SK-N-SH (cell line): Measurements from ENCODE around the gene MSS51. TPM values are rescaled to one million over a fixed set of nuclear protein-coding genes. Genes with fewer than 3 reads are reported as not detected.

Experiments
- CTCF ChIA-PET: fragments of 300-600, 350-600 bp; formaldehyde crosslinking; extraction: SDS; loops from one replicate; lab custom pipeline; 2021; lab: Yijun Ruan, JAX
- POLR2A ChIA-PET: fragments of 350-600 bp; sonication (Branson Sonifier 250); formaldehyde crosslinking; extraction: SDS; loops from one replicate; lab custom pipeline; 2020; ENCODE audit warnings: antibody characterized with exemption, inconsistent platforms; lab: Yijun Ruan, JAX
- DNase-seq: peaks from one replicate; pipeline ENCODE4 v3.0.0; 2012
- H2AFZ ChIP-seq: fragments of 200-600 bp; sonication (generic); 2 replicates; pipeline ENCODE4 v1.8.1; 2016; ENCODE audit warnings: antibody characterized with exemption, mild to moderate bottlenecking, low read depth
- H3F3A ChIP-seq: fragments of 200-600 bp; sonication (generic); replicated peaks from 2 replicates; pipeline ENCODE3; 2016; ENCODE audit warnings: antibody characterized with exemption, mild to moderate bottlenecking; ENCODE audit not compliant: insufficient read depth
- H3K27ac ChIP-seq, 2 experiments: fragments of 200-500 bp in 1 of 2; fragments of 200-600 bp in 1 of 2; sonication (Bioruptor generic) in 1 of 2; sonication (generic), shearing (Covaris generic) in 1 of 2; 2 replicates each; pipeline versions ENCODE4 v1.5.1 to v1.6.1; 2014 to 2016; ENCODE audit warnings: low read depth in 2 of 2, inconsistent platforms in 1 of 2, low read length in 1 of 2, mild to moderate bottlenecking in 1 of 2, mixed read lengths in 1 of 2
- H3K27me3 ChIP-seq: fragments of 200-600 bp; sonication (generic), shearing (Covaris generic); 2 replicates; pipeline ENCODE4 v1.6.1; 2016; ENCODE audit warnings: mixed run types; ENCODE audit not compliant: insufficient read depth
- H3K36me3 ChIP-seq, 2 experiments: fragments of 200-500 bp in 1 of 2; fragments of 200-600 bp in 1 of 2; sonication (Bioruptor generic) in 1 of 2; sonication (generic) in 1 of 2; replicated peaks in 1 of 2; 2 replicates each; pipeline versions ENCODE3 to v1.5.1; 2014 to 2016; ENCODE audit warnings: low read length in 1 of 2, mild to moderate bottlenecking in 1 of 2; ENCODE audit not compliant: insufficient read depth in 2 of 2, control insufficient read depth in 1 of 2
- H3K4me1 ChIP-seq, 2 experiments: fragments of 200-500 bp in 1 of 2; fragments of 200-600 bp in 1 of 2; sonication (Bioruptor generic) in 1 of 2; sonication (generic), shearing (Covaris generic) in 1 of 2; 2 replicates each; pipeline versions ENCODE4 v1.5.1 to v1.6.1; 2014 to 2016; ENCODE audit warnings: low read depth in 1 of 2, low read length in 1 of 2, mixed run types in 1 of 2; ENCODE audit not compliant: insufficient read depth in 2 of 2, control insufficient read depth in 1 of 2
- H3K4me2 ChIP-seq: fragments of 200-600 bp; sonication (generic), shearing (Covaris generic); 2 replicates; pipeline ENCODE4 v1.6.1; 2017; ENCODE audit warnings: mixed run types
- H3K4me3 ChIP-seq, 2 experiments: fragments of 200-500 bp in 1 of 2; fragments of 200-600 bp in 1 of 2; sonication (Bioruptor generic) in 1 of 2; sonication (generic), shearing (Covaris generic) in 1 of 2; 2 replicates each; pipeline versions ENCODE4 v1.5.1 to v1.8.1; 2014 to 2016; ENCODE audit warnings: low read depth in 2 of 2, inconsistent platforms in 1 of 2, low read length in 1 of 2, mild to moderate bottlenecking in 1 of 2, mixed read lengths in 1 of 2, moderate library complexity in 1 of 2
- H3K79me2 ChIP-seq: fragments of 200-600 bp; sonication (generic); 2 replicates; pipeline ENCODE4 v1.8.1; 2017; ENCODE audit warnings: mild to moderate bottlenecking; ENCODE audit not compliant: insufficient read depth
- H3K9ac ChIP-seq: fragments of 200-600 bp; sonication (generic); 2 replicates; pipeline ENCODE4 v1.6.1; 2017; ENCODE audit warnings: mixed run types
- H3K9me2 ChIP-seq: fragments of 200-600 bp; sonication (generic); 2 replicates; pipeline ENCODE4 v1.6.1; 2017; ENCODE audit warnings: mixed run types
- H3K9me3 ChIP-seq: fragments of 200-600 bp; sonication (generic); 2 replicates; pipeline ENCODE4 v1.6.1; 2017; ENCODE audit warnings: mixed run types, mild to moderate bottlenecking, moderate library complexity
- H4K20me1 ChIP-seq: fragments of 200-600 bp; sonication (generic); 2 replicates; pipeline ENCODE4 v1.6.1; 2017; ENCODE audit warnings: mild to moderate bottlenecking, mixed run types; ENCODE audit not compliant: insufficient read depth
- FOXM1 ChIP-seq: IDR thresholded peaks from 2 replicates; pipeline ENCODE4 v1.4.0; 2012; ENCODE audit warnings: low read depth, mild to moderate bottlenecking
- NFIC ChIP-seq: IDR thresholded peaks from 2 replicates; pipeline ENCODE4 v1.4.0; 2012; ENCODE audit warnings: borderline replicate concordance
- RAD21 ChIP-seq: IDR thresholded peaks from 2 replicates; pipeline ENCODE4 v1.6.1; 2012; ENCODE audit warnings: mild to moderate bottlenecking, low read length
- REST ChIP-seq: IDR thresholded peaks from 2 replicates; pipeline ENCODE4 v1.6.1; 2012; ENCODE audit warnings: mild to moderate bottlenecking, low read depth, low read length, moderate library complexity
- SIN3A ChIP-seq: IDR thresholded peaks from 2 replicates; pipeline ENCODE4 v1.6.1; 2012; ENCODE audit warnings: low read depth, mild to moderate bottlenecking, low read length, moderate library complexity, borderline replicate concordance
- SMC3 ChIP-seq: IDR thresholded peaks from 2 replicates; pipeline ENCODE4 v1.6.1; 2012; ENCODE audit warnings: low read depth, low read length, improper control_type of control experiment
- WGBS: methylation state at CpG from one replicate; pipeline ENCODE4 v1.1.6; 2017; ENCODE audit warnings: low lambda C conversion rate; 5-methylcytosine and 5-hydroxymethylcytosine counted together
- polyA plus RNA-seq, 3 experiments: library from polyadenylated mRNA; depleted of rRNA; stranded (reverse); fragments of >200 nt; gene quantifications; 2 replicates each; pipeline ENCODE4 v1.2.3, GENCODE V29; 2012

MSS51 gene
- polyA plus RNA-seq, 1 of the 3 experiments (the other 2 are of a cell fraction) = 0.95 TPM

- H3K27me3 ChIP-seq = no peaks in the 10 kb centered on the region
- H3K4me1 ChIP-seq = peaks cover 4 to 8% of the 10 kb centered on the region in 2 experiments; a peak in 1 of 4 replicates
- H3K27ac ChIP-seq = no peak overlapping the region
- CTCF ChIA-PET = no interaction called here
- DNase-seq = no peak
- TF ChIP-seq FOXM1 = no peak
- no peak for TF ChIP-seq SMC3
- TF ChIP-seq NFIC = no peak
- TF ChIP-seq REST = no peak
- no peak for TF ChIP-seq SIN3A
- TF ChIP-seq, all 33 proteins: peak for 0
- Histone ChIP-seq H3K9ac (no peak overlapping the region), H2AFZ (no peak overlapping the region), H4K20me1 (peaks cover 66% of the 10 kb centered on the region), H3K9me2 (no peaks in the 10 kb centered on the region), H3K36me3 (peaks cover 3 to 27% of the 10 kb centered on the region in 2 experiments), H3K4me2 (no peak overlapping the region), H3K79me2 (peaks cover 100% of the 10 kb centered on the region), H3K9me3 (no peaks in the 10 kb centered on the region), H3F3A (peaks cover under 1% of the 10 kb centered on the region), H3K4me3 (no peak overlapping the region)
- WGBS = 83% methylated on average over 5 of the region's 5 CpGs
- POLR2A ChIA-PET = no interaction called here
Measured at GRCh38 chr10:73408061-73408460, 25.3 kb downstream of the MSS51 start.

- no peak overlapping the region for H3K27ac ChIP-seq
- DNase-seq = no peak
- H3K36me3 ChIP-seq = peaks cover 3 to 27% of the 10 kb centered on the region in 2 experiments
- TF ChIP-seq RAD21 (no peak), REST (peak; percentile 76), SMC3 (no peak)
- 95% methylated on average over 1 of the region's 1 CpG for WGBS
- 0 out of 4 replicates have a peak, but pooled peaks cover 0 to 5% of the 10 kb centered on the region in 2 experiments for H3K4me1 ChIP-seq
- no peak overlapping the region for H2AFZ ChIP-seq
- peaks cover 100% of the 10 kb centered on the region for H3K79me2 ChIP-seq
- H3F3A ChIP-seq = no peaks in the 10 kb centered on the region
- H3K4me3 ChIP-seq = no peak overlapping the region
- no peaks in the 10 kb centered on the region for H3K9me2 ChIP-seq
- H3K27me3 ChIP-seq = no peaks in the 10 kb centered on the region
- H4K20me1 ChIP-seq = peaks cover 72% of the 10 kb centered on the region
- ChIA-PET POLR2A (no interaction called here), CTCF (interaction anchor here (0.5 to 1.7 kb wide), 2 partner anchors 122 to 224 kb away, joined by 3 read pairs; no protein-coding TSS in a partner anchor)
- H3K9me3 ChIP-seq = no peaks in the 10 kb centered on the region
- H3K4me2 ChIP-seq = no peak overlapping the region
- H3K9ac ChIP-seq = no peak overlapping the region
Measured at GRCh38 chr10:73407495-73407894, 25.9 kb downstream of the MSS51 start.
